Stimulated activated CD8-positive, alpha-beta memory T cell treated with anti-CD3 and anti-CD28 coated beads, Interleukin-15, amount 100 ng/mL, for 24 hours (primary cell): ENCODE data around the gene SHC3.

Experiments
- DNase-seq: peaks from one replicate; pipeline ENCODE4 v3.0.0-alpha.2; 2020; ENCODE audit warnings: low read depth

SHC3 gene

DNA sequence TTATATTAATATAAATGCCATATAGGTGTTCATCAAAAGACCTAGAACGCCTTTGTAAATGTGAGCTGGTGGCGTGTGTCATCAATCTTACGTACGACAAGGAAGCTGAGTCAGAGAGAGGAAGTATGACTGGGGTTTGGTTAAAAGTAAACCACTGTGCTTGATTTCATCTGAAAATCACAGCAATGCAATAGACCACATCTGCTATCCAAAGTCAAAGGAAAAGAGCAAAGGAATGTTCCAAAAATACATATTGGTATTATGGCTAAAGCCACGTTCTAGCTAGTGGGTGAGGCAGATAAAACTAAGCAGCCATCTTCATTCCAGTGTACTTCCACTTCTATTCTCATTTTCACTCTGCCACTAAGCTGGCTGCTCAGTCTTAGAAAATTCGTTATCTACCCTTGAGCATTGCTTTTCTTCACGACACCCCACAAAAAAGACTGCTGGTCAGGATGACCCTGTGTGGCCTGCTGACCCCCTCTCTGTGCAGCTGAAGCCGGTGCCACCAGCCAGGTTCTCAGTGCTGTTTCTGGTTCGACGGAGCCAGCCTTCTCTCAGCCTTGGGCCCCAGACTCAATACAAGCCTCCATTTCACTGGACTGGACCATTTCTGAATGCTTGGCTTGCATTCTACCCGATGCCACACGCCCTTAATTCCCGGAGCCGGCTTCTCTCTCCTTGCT is 23.8 kb downstream of the SHC3 start:
- no peak for DNase-seq

DNA sequence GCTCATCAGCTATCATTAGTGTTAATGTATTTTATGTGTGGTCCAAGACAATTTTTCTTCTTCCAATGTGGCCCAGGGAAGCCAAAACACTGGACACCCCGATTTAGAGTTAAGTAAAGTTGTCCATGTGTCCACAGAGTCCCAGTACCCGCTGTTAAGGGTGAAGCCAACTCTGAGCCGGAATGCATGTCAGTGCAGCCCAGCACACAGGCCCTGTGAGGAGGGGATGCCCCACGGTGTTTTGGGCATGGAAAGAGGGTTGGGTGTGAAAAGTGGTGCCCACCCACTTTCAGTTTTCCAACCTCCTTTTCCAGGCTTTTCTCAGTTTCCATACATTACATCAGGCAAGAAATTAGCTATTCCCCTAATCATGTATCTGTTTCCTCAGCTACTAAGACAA is 24.4 kb downstream of the SHC3 start:
- DNase-seq = no peak

DNA sequence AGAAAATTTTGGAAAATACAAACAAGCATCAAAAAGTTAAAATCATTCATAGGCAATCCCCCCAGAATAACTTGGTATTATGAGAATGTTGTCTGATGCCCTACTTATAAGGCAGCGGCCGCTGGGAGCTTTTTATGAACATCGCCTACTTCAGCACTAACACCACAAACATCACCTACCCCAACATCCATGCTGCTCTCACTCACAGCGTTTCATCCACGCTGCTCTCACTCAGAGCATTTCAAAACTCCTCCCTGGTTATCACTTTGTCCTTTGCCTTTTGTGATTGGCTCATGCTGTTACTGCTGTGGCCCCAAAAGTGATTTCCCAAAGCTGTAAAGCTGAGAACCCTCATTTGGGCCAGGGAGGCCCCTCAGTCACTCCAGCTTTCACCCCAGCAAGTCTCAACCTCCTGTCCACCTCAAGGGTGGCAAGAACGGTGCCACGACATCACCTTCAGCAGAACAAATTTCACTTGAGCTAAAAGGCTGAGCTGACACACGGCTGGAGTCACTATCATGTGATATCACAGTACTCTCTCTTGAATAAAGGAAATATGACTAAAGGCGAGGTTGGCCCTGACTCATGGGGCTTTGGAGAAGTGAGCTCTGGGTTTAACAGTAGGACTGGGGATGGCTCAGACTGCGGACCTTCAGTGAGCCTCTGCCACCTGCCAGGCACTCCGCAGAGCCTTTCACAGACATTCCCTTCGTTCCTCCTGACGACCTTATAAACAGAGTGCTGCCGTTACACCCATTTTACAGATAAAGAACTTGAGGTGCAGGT is 25.2 kb downstream of the SHC3 start:
- DNase-seq = no peak

DNA sequence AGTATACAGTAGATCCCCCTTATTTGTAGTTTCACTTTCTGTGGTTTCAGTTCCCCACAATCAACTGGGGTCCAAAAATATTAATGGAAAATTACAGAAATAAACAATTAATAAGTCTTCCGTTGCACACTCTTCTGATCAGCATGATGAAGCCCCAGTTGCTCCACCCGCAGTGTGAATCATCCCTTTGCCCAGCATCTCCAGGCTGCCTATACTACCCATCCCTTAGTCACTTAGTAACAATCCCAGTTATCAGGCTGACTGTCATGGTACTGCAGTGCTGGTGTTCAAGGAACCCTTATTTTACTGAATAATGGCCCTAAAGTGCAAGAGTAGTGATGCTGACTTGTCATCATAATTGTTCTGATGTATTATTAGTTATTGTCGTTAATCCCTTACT is 28.9 kb downstream of the SHC3 start:
- DNase-seq = no peak

DNA sequence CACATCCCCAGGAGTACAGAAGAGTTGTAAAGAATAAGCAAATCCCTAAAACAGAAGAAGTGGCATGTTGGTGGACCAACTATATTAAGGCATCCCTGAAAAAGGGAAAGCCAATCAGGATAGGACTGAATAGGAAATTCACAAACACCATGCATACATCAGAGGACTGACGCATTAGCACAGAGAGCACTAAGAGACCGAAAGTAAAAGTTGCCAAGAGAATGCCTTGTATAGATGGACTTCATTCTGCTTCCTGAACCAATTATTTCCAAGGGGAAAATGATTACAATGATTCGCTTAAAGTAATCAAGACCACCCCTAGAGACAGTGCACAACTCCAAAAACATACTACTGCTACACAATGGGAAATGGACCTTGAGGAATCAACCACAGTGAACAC is 33.5 kb downstream of the SHC3 start:
- no peak for DNase-seq

DNA sequence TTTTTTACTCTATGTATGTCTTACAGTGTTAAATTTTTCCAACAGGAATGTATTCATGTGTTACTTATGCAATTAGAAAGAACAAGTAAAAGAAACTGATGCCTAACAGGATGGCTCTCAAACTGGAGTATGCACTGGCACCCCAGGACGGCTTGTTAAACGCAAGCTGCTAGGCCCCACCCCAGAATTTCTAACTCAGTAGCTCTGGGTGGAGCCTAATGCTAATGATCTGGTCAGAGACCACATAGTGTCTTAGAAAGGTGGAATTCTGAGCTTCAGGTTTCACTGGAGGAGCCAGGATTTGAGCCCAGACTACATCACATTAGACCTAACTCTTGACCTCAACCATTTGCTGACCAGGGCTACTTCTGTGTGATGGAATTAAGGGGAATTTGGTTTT is 34.4 kb downstream of the SHC3 start:
- DNase-seq = no peak

DNA sequence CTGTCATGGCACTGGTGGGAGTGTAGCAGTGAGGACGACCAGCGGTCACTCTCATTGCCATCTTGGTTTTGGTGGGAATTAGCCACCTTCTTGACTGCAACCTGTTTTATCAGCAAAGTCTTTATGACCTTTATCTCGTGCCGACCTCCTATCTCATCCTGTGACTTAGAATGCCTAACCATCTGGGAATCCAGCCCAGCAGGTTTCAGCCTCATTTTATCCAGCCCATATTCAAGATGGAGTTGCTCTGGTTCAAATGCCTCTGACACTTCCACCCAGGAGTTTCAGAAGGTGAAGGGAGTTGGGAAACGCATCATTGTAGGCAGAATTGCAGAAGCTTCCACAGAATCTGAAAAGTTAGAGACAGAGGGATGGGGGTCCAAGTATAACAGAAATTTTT is 35.4 kb downstream of the SHC3 start:
- no peak for DNase-seq

DNA sequence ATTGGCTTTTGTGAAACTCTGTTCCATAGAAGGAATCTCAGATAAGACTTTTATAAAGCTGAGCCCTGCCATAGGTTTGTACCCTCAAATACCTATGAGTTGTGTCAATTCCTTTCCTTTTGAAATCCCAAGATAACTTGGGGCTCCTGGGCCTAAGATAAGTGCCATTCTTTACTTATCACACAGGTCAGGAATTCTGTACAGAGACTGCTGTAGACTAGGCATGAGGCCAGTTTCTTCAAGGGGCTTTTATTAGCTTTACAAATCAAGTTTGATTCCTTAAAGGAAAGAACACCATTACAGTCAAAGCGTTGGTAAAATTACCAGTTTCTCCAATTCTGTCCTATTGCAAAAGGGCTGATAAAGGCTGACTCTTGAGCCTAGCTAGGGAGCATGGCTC is 39.2 kb downstream of the SHC3 start:
- no peak for DNase-seq

DNA sequence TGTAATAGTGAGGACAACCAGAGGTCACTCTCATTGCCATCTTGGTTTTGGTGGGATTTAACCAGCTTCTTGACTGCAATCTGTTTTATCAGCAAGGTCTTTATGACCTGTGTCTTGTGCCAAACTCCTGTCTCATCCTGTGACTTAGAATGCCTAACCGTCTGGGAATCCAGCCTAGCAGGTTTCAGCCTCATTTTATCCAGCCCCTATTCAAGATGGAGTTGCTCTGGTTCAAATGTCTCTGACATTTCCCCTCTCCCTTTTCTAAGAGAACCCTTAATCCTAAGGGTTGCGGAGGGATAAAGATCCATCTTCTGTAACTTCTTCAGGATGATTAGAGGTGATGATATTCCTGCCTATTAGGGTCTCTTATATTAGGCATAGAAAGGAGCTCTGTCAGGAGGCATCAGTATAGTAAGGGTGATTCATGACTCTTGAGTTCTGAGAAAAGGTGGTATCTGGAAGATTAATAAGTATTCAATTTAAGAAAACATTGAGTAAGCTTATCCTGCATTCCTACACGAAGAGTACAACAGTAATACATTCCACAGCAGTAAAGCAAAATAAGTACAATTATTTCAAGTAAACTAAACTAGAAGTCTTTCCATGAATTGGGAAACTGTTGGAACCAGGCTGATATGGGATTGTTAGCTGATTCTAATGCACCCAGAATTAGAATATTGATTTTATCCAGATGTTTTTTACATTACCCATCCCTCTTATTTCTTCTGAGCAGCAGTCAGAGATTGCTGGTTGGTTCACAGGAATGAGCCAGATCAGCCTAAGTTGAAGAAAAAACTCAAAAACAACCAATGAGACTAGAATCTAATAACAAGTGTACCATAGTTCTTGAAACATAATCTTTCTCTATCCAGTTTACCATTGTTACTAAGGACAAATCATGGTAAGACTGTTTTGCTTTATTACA is 39.9 kb downstream of the SHC3 start:
- no peak for DNase-seq

DNA sequence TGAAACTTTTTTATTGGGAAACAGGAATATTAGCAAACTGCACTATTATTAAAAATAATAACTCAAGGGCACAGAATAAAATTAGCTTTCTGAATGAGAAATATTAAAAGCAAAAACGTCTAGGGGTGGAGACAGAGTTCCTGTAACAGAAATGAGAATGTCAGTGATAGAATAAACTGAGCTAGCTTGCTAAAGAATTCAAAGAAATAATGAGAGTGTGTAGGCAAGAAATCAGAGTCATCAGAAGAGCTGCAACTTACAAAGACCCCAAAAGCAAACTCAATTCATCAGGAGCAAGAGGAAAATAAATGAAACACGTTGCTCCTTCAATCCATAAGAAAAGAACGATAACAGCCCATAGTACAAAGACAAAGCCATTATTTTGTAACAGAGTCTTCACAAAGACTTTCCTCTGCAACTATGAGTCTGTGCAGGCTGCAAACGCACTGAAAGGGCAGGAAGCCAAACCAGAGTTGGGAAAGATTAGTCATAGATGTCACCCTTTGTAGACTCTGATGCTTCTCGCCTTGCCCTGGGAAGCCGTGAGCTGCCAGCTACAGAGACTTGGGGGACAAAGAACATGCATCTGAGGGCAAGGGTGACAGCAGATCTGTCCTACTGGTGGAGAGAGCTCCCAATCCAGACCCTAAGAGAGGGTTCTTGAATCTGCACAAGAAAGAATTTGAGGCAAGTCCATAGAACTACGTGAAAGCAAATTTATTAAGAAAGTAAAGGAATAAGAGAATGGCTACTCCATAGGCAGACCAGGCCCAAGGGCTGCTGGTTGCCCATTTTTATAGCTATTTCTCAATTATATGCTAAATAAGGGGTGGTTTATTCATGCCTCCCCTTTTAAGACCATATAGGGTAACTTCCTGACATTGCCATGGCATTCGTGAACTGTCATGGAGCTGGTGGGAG is 40.8 kb downstream of the SHC3 start:
- DNase-seq = no peak

DNA sequence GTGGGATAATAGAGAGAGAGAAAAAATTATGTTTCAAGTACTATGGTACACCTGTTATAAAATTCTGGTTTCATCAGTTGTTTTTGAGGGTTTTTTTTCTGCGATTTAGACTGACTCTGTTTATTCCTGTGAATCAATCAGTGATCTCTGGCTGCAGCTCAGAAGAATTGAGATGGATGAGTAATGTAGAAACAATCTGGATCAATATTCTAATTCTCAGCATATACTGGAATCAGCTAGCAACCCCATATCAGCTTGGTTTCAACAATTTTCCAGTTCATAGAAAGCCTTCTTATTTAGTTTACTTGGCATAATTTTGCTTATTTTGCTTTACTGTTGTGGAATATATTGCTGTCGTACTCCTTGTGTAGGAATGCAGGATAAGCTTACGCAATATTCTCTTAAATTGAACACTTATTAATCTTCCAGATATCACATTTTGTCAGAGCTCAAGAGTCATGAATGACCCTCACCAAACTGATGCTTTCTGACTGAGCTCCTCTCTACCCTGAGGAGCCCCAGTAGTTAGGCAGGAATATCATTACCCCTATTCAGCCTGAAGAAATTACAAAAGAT is 42.9 kb downstream of the SHC3 start:
- no peak for DNase-seq

DNA sequence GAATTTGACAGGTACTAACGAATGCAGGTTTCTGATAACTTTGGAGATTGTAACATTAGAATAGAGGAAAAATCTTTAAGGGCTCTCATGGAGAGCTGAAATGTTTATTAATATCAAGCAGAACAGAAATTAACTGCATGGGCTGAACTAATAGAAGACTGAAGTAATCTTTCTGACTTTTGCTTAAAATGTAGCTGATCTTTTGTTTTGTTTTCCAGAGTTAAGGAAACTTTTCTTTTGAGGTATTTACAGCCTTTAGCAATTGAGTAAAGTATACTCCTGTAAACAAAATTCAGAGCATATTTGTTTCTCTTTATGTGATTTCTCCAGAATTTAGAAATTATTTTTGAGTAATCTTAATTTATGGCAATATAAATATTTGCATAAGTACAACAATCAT is 43.9 kb downstream of the SHC3 start:
- DNase-seq = no peak

DNA sequence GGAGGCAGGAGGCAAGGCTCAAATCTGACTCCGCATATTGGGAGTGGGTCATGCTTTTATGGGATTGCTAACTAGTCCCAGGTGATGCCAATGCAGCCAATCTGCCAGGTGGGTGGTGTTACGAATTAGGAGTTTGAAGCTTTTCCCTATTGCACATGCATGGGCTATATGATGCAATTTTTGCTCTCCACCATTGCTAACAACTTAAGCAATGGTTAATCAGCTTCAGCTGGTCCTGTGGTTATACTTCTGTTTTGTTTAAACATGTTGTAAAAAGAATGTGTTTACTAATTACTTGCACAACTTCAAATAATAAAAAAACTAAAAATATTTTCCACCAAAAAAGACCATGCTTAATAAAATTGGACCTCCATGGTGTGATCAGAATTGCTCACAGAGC is 55.7 kb downstream of the SHC3 start:
- no peak for DNase-seq

DNA sequence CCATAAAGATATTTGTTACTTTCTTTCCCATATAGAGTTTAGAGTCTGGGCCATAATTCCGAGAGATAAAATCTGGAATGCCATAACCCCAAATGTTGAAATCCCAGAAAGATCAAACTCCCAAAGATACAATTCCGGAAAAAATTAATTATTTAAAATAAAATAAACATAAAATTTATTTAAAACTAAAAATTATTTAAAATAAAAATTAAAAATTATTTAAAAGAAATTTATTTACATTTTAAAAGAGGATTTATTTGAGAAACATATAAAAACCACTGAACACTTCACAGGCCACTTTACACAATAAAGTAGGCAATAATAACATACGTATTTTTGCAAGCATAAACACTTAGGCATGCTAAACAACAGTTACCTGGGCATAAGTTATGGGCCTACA is 57.9 kb downstream of the SHC3 start:
- no peak for DNase-seq

DNA sequence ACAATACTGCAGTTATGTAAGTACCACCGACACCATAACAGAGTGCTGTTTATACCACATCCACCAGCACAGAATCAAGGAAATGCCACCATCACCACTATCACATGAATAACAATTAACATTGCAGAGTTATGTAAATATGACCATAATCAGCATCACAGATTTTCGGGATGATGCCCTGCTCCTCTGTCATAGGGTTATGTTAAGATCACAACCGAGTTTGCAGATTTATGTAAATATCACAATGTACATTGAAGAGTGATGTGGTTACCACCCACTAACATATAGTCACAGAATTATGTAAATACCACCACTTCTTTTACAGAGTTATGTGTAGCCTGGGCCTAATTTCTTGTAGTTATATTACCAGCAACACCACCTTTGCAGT is 61.8 kb downstream of the SHC3 start:
- DNase-seq = no peak

DNA sequence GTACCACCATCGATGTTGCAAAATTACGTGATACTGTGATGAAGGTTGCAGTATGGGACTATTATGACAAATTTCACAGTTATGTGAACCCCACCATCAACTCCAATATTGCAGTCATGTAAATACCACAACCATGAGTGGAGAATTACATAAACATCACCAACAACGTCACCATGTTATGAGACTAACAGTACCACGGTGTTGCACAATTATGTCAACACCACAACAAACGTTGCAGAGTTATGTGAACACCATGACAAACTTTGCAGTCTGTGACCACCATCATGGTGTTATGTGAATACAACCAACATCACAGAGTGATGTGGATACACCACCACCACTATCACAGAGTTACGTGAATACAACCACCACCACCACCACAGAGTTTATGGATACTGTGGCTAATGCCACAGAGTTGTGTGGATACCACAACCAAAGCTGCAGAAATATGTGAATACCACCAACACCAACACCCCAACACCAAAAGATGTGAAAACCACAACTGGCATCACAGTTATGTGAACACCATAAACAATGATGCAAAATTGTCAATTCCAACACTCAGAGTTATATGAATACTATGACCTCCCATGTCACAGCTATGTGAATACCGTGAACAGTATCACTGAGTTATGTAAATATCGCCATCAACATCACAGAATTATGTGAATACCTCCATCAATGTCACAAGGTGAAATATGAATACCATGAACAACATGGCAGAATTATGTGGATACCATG is 62.4 kb downstream of the SHC3 start:
- DNase-seq = no peak

DNA sequence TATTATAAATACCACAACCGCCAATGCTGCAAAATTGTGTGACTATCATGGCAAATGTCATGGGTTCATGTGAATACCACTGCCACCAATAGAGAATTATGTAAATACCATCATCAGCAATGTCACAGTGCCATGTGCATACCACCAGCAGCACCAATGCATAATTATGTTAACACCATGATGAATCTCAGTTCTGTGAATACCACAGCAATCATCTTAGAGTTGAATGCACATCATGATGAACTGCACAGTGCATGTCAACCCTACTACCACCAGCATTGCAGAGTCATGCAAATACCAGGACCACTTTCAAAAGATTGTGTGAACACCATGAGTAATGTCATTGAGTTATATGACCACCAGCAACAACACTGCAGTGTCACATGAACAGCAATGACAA is 63.2 kb downstream of the SHC3 start:
- no peak for DNase-seq

DNA sequence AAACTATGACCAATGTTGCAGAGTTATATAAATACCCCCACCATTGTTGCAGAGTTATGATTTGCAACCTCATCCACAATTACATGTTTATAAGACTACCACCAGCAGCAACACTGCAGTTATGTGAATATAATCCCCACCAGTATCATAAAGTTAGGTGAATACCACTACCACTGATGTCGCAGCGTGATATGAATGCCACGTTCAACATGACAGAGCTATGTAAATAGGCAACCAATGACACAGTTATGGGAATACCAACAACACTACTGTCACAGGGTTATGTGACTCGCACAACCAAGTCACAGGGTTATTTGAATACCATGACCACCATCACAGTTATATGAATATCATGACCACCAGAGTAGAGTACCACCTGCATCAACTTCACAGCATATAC is 63.9 kb downstream of the SHC3 start:
- DNase-seq = no peak

DNA sequence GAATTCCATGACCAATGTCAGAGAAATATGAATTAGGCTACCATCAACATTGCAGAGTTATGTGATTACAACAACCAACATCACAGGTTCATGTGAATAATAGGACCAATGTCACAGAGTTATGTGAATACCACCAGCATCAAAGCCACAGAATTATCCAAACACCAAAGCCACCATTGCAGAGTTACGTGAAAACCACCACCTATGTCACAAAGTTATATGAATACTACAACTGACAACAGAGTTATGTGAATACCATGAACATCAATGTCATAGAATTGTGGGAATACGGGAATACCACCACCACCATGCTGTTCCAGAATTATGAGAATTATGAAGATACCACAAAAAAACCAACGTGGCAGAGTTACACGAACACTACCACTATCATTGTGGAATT is 64.8 kb downstream of the SHC3 start:
- DNase-seq = no peak

DNA sequence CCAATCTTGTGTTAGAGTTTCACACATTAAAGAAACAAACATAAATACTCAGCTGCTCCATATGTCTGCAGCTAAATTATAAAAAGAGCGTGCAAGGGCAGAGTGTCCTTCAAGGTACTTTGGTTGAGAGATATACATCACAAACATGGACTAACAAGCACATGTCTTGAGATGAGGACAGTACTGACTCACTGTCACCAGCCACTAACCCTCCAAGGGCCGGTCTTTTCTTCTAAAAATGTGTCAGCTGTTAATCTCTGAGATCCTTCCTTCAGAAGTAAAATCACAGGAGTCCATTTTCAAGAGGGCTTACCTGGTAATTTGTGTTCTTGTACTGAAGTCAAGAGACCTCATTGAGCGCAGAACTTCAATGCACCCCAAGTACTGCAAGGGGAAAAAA is 66.4 kb downstream of the SHC3 start:
- DNase-seq = no peak

DNA sequence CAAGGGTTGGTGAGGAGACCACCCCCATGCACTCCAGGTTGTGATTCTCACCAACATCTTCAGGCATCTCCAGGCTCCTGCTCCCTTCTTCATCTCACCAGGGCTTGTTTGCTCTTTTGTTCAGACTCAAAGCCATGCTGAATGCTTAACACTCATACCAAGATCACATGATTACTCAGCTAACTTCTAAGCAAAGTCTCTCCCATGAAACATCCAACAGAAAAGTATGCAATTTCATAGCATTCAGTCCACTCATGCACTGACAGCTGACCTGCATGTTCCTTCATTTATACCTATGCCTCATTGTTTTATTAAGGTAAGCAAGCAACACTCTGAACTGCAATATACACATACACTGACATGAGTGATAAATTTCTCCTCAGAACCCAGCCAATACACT is 69.0 kb downstream of the SHC3 start:
- no peak for DNase-seq
